ENCODE measurements around the gene PPP6R1. TPM values are rescaled to one million over a fixed set of nuclear protein-coding genes. Genes with fewer than 3 reads are reported as not detected.

PPP6R1 gene
- total RNA-seq, 2 experiments from 2014 or later, result 172 to 182 TPM

- Histone ChIP-seq H3K36me3 (ENCODE audit: insufficient read depth, low read length) (no peaks in the 10 kb centered on the region), H3K27ac (ENCODE audit: low read depth in 1 of 2, low read length in 2 of 2) (peak overlapping the region; percentile 90 to 91), H3K9me3 (ENCODE audit: control insufficient read depth in 1 of 2, insufficient read depth in 1 of 2, low read length in 2 of 2) (no peaks in the 10 kb centered on the region), H3K27me3 (ENCODE audit: control insufficient read depth in 1 of 2, insufficient read depth in 2 of 2, low read length in 2 of 2) (no peaks in the 10 kb centered on the region), H3K4me1 (ENCODE audit: insufficient read depth, low read length) (peaks cover 84% of the 10 kb centered on the region), H3K4me3 (ENCODE audit: low read length) (peak overlapping the region; percentile 76)
- intact Hi-C loops (cut with DNase I, micrococcal nuclease), result loop anchor here (5.0 to 10.0 kb wide), 6 partner anchors 79 to 1056 kb away; partner anchors contain the start of genes UBE2S (in 1 of the 2), ZNF524 (in 1 of the 2), ZNF865 (in 1 of the 2) and ZSCAN5A (in 1 of the 2)
- ATAC-seq (ENCODE audit: poor library complexity), result no peak
- peak overlapping the region; percentile 91 for H3K4me3 Mint-ChIP-seq
- no peaks in the 10 kb centered on the region for H3K9me3 Mint-ChIP-seq
- DNase-seq, result peak in 11 of 14 experiments; percentile 26 to 79 (median 43)
- POLR2A ChIA-PET, result interaction anchor here (0.6 to 5.2 kb wide), 8 partner anchors 24 to 1140 kb away, joined by 3 to 52 read pairs (median 4); partner anchors contain the start of genes HSPBP1, KMT5C, PRPF31 and TFPT
- peaks cover 70% of the 10 kb centered on the region for H3K4me1 Mint-ChIP-seq (ENCODE audit: low read depth)
- no peaks in the 10 kb centered on the region for H3K27me3 Mint-ChIP-seq
- peak overlapping the region; percentile 96 for H3K27ac Mint-ChIP-seq
- peaks cover 58% of the 10 kb centered on the region for H3K36me3 Mint-ChIP-seq (ENCODE audit: low read depth)
- TF ChIP-seq, protein P1, sequence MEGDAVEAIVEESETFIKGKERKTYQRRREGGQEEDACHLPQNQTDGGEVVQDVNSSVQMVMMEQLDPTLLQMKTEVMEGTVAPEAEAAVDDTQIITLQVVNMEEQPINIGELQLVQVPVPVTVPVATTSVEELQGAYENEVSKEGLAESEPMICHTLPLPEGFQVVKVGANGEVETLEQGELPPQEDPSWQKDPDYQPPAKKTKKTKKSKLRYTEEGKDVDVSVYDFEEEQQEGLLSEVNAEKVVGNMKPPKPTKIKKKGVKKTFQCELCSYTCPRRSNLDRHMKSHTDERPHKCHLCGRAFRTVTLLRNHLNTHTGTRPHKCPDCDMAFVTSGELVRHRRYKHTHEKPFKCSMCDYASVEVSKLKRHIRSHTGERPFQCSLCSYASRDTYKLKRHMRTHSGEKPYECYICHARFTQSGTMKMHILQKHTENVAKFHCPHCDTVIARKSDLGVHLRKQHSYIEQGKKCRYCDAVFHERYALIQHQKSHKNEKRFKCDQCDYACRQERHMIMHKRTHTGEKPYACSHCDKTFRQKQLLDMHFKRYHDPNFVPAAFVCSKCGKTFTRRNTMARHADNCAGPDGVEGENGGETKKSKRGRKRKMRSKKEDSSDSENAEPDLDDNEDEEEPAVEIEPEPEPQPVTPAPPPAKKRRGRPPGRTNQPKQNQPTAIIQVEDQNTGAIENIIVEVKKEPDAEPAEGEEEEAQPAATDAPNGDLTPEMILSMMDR (IDR thresholded peaks at IDR 0.05), result no peak
- CTCF ChIA-PET, result interaction anchor here (0.5 kb wide), 1 partner anchor 89 kb away, joined by 4 read pairs; no protein-coding TSS in a partner anchor
Measured at GRCh38 chr19:55255618-55256423, 3.0 kb downstream of the PPP6R1 start.

- Mint-ChIP-seq H3K9me3 (no peaks in the 10 kb centered on the region), H3K27ac (peak overlapping the region; percentile 96), H3K4me3 (peak overlapping the region; percentile 91), H3K36me3 (ENCODE audit: low read depth) (peaks cover 61% of the 10 kb centered on the region), H3K4me1 (ENCODE audit: low read depth) (peaks cover 75% of the 10 kb centered on the region), H3K27me3 (no peaks in the 10 kb centered on the region)
- Histone ChIP-seq H3K27ac (ENCODE audit: low read depth in 1 of 2, low read length in 2 of 2) (peak overlapping the region; percentile 90 to 91), H3K4me1 (ENCODE audit: insufficient read depth, low read length) (peaks cover 90% of the 10 kb centered on the region), H3K4me3 (ENCODE audit: low read length) (peak overlapping the region; percentile 76), H3K36me3 (ENCODE audit: insufficient read depth, low read length) (peaks cover 7% of the 10 kb centered on the region), H3K27me3 (ENCODE audit: control insufficient read depth in 1 of 2, insufficient read depth in 2 of 2, low read length in 2 of 2) (no peaks in the 10 kb centered on the region), H3K9me3 (ENCODE audit: control insufficient read depth in 1 of 2, insufficient read depth in 1 of 2, low read length in 2 of 2) (no peaks in the 10 kb centered on the region)
- ATAC-seq (ENCODE audit: poor library complexity) (no peak), DNase-seq (no peak)
- TF ChIP-seq, protein P1 (IDR thresholded peaks at IDR 0.05), result no peak
- ChIA-PET POLR2A (interaction anchor here (0.9 to 5.2 kb wide), 17 partner anchors 14 to 1065 kb away, joined by 3 to 52 read pairs (median 5); partner anchors contain the start of genes FIZ1, HSPBP1, ISOC2 and KMT5C), CTCF (interaction anchor here (0.9 to 1.4 kb wide), 5 partner anchors 11 to 249 kb away, joined by 3 to 9 read pairs (median 5); partner anchors contain the start of genes HSPBP1 and TMEM238)
- intact Hi-C loops (cut with DNase I, micrococcal nuclease), result loop anchor here (5.0 to 10.0 kb wide), 5 partner anchors 37 to 380 kb away; partner anchors contain the start of genes ZNF524 (in 1 of the 2) and ZNF865 (in 1 of the 2)
Measured at GRCh38 chr19:55254625-55254977, 4.2 kb downstream of the PPP6R1 start.

DNA sequence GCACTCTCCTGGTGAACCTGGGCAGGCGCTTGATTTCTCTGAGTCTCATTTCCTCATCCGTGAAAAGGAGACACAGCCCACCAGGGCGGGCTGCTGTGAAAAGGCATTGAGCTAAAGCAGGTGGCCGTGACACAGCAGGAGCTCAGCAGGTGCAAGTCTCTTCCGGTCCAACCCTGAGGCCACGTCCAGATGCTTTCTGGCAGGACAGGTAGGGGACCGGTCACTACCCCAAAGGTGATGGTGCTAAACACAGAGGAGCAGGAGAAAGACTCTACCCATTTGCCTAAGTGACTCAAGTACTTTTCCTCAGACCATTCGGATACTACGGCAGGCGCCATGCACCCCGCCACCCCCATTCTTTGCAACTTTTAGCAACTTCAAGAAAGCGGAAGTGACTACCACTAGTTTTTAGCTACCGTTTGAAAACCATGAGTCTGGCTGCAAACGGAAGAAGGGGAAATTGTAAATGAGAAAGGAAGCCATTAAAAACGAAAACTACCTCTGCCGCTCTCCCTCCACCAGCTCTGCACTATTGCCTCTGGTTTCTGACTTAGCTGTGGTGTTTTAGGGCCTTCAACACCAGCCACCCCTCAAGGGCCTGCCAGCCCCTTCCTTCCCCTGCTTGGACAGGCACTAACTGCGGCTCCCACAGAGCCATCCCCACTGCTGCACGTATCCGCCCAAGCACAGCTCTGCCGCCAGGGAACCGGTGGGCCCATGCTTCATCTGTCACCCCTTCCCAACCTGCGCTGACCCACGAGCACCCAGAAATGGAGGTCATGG lies 4.8 kb downstream of the PPP6R1 start:
- H3K4me3 Mint-ChIP-seq, result peak overlapping the region; percentile 91
- H3K27me3 Mint-ChIP-seq, result no peaks in the 10 kb centered on the region
- peaks cover 60% of the 10 kb centered on the region for H3K36me3 Mint-ChIP-seq (ENCODE audit: low read depth)
- peak overlapping the region; percentile 96 for H3K27ac Mint-ChIP-seq
- TF ChIP-seq, protein P1 (IDR thresholded peaks at IDR 0.05), result no peak
- H3K9me3 Mint-ChIP-seq, result no peaks in the 10 kb centered on the region
- peak; percentile 36 to 85 (median 60) for DNase-seq
- intact Hi-C loops (cut with DNase I, micrococcal nuclease), result loop anchor here (5.0 to 10.0 kb wide), 5 partner anchors 37 to 381 kb away; partner anchors contain the start of genes ZNF524 (in 1 of the 2) and ZNF865 (in 1 of the 2)
- ChIA-PET CTCF (interaction anchor here (0.9 to 1.4 kb wide), 5 partner anchors 11 to 250 kb away, joined by 3 to 9 read pairs (median 5); partner anchors contain the start of genes HSPBP1 and TMEM238), POLR2A (interaction anchor here (0.6 to 5.2 kb wide), 22 partner anchors 10 to 1065 kb away, joined by 3 to 52 read pairs (median 4); partner anchors contain the start of genes FIZ1, HSPBP1, ISOC2 and KMT5C)
- ATAC-seq (ENCODE audit: poor library complexity), result peak; percentile 45
- peaks cover 72% of the 10 kb centered on the region for H3K4me1 Mint-ChIP-seq (ENCODE audit: low read depth)
- no peaks in the 10 kb centered on the region for H3K27me3 ChIP-seq (ENCODE audit: control insufficient read depth in 1 of 2, insufficient read depth in 2 of 2, low read length in 2 of 2)
- peak overlapping the region; percentile 76 for H3K4me3 ChIP-seq (ENCODE audit: low read length)
- no peaks in the 10 kb centered on the region for H3K9me3 ChIP-seq (ENCODE audit: control insufficient read depth in 1 of 2, insufficient read depth in 1 of 2, low read length in 2 of 2)
- peaks cover 8% of the 10 kb centered on the region for H3K36me3 ChIP-seq (ENCODE audit: insufficient read depth, low read length)
- peaks cover 89% of the 10 kb centered on the region for H3K4me1 ChIP-seq (ENCODE audit: insufficient read depth, low read length)
- peak overlapping the region; percentile 90 to 91 for H3K27ac ChIP-seq (ENCODE audit: low read depth in 1 of 2, low read length in 2 of 2)

Measured in CD4-positive, alpha-beta T cell (primary cell).